ENCODE measurements around the gene ITPK1.
A peak's percentile ranks its signal among the peaks of the same experiment; 100 is the strongest.
"Not testable (repeated sequence)": the region's sequence is repeated elsewhere in the genome, so short reads cannot be mapped to it uniquely, and the experiment has no call there.

Gene ITPK1

GRCh38 chr14:93132472-93133065 lies 16.8 kb upstream of the ITPK1 start:
- H3K4me3 ChIP-seq, result no peak overlapping the region
- no peak overlapping the region for H3K27ac ChIP-seq

- H3K4me3 ChIP-seq, H3K27ac ChIP-seq: not testable (repeated sequence)
These were observed 15.6 kb upstream of the ITPK1 start for GRCh38 chr14:93131257-93131820.

GRCh38 chr14:93128725-93129459 lies 13.2 kb upstream of the ITPK1 start:
- H3K4me3 ChIP-seq, result no peak overlapping the region
- H3K27ac ChIP-seq, result no peak overlapping the region

- H3K4me3 ChIP-seq, result no peak overlapping the region
- H3K27ac ChIP-seq, result no peak overlapping the region
These were observed 10.4 kb upstream of the ITPK1 start for GRCh38 chr14:93126111-93126510.

GRCh38 chr14:93122826-93123225 lies 7.1 kb upstream of the ITPK1 start:
- Histone ChIP-seq H3K27ac (no peak overlapping the region), H3K4me3 (no peak overlapping the region)

GRCh38 chr14:93121030-93121834 lies 5.5 kb upstream of the ITPK1 start:
- Histone ChIP-seq H3K27ac (peak overlapping the region in 1 of 21 experiments; percentile 57), H3K4me3 (no peak overlapping the region)

- H3K27ac ChIP-seq, result peak overlapping the region in 1 of 21 experiments; percentile 16
- no peak overlapping the region for H3K4me3 ChIP-seq
These were observed 4.8 kb upstream of the ITPK1 start for GRCh38 chr14:93120517-93120916.

GRCh38 chr14:93116676-93117200 lies 1.0 kb upstream of the ITPK1 start:
- peak overlapping the region in 6 of 7 experiments; percentile 43 to 79 (median 71) for H3K4me3 ChIP-seq
- H3K27ac ChIP-seq, result peak overlapping the region in 20 of 21 experiments; percentile 59 to 98 (median 94)

- Histone ChIP-seq H3K27ac (peak overlapping the region; percentile 88 to 99 (median 95)), H3K4me3 (peak overlapping the region; percentile 45 to 83 (median 78))
These were observed 480 bp downstream of the ITPK1 start for GRCh38 chr14:93115069-93115820.

GRCh38 chr14:93114713-93115068 lies 1.0 kb downstream of the ITPK1 start:
- peak overlapping the region in 20 of 21 experiments; percentile 25 to 98 (median 84) for H3K27ac ChIP-seq
- H3K4me3 ChIP-seq, result peak overlapping the region; percentile 45 to 83 (median 78)

- Histone ChIP-seq H3K4me3 (peak overlapping the region; percentile 45 to 83 (median 78)), H3K27ac (peak overlapping the region in 20 of 21 experiments; percentile 25 to 98 (median 84))
These were observed 1.5 kb downstream of the ITPK1 start for GRCh38 chr14:93114068-93114710.

- Histone ChIP-seq H3K27ac (peak overlapping the region in 7 of 21 experiments; percentile 21 to 98 (median 55)), H3K4me3 (peak overlapping the region in 3 of 7 experiments; percentile 54 to 79 (median 78))
These were observed 2.1 kb downstream of the ITPK1 start for GRCh38 chr14:93113678-93114067.

GRCh38 chr14:93112891-93113677 lies 2.6 kb downstream of the ITPK1 start:
- H3K4me3 ChIP-seq, result peak overlapping the region in 3 of 7 experiments; percentile 54 to 79 (median 78)

GRCh38 chr14:93111541-93111940 lies 4.2 kb downstream of the ITPK1 start:
- not testable (repeated sequence) for H3K4me3 ChIP-seq, H3K27ac ChIP-seq

More at GRCh38 chr14:93112891-93113677, 2.6 kb downstream of the ITPK1 start:
- H3K27ac ChIP-seq, result peak overlapping the region in 12 of 21 experiments; percentile 4 to 98 (median 34)

- Histone ChIP-seq H3K4me3 (no peak overlapping the region), H3K27ac (no peak overlapping the region)
These were observed 4.8 kb downstream of the ITPK1 start for GRCh38 chr14:93110856-93111419.

- H3K4me3 ChIP-seq, result no peak overlapping the region
- no peak overlapping the region for H3K27ac ChIP-seq
These were observed 5.9 kb downstream of the ITPK1 start for GRCh38 chr14:93109572-93110481.

Data from skin epidermis (tissue), 12 donors.